Natural killer cell (primary cell): ENCODE data around the gene SMIM27. TPM values are rescaled to one million over a fixed set of nuclear protein-coding genes. Genes with fewer than 3 reads are reported as not detected.

ENCODE experiments used
- ATAC-seq, 3 donors: fragments of 150-1000 bp in 2 of 3; fragments of 200-7000 bp in 1 of 3; cut with Tn5 transposase; 1 replicate in 1 of 3; 2 replicates in 2 of 3; pipeline ENCODE4 v1.10.0; 2021; ENCODE audit warnings: mild to moderate bottlenecking in 2 of 3, moderate library complexity in 2 of 3
- DNase-seq, 2 donors: peaks; one replicate each; pipeline versions ENCODE4 v3.0.0 to v3.0.0-alpha.2; 2013 to 2021; ENCODE audit warnings: mixed read lengths in 1 of 2
- H3K27ac ChIP-seq: one replicate; pipeline ENCODE4 v1.5.1; 2013; ENCODE audit warnings: mild to moderate bottlenecking, low read length
- H3K27me3 ChIP-seq: one replicate; pipeline ENCODE4 v1.6.1; 2013; ENCODE audit warnings: low read length; ENCODE audit not compliant: control insufficient read depth, insufficient read depth
- H3K36me3 ChIP-seq: one replicate; pipeline ENCODE4 v1.6.1; 2013; ENCODE audit warnings: low read length; ENCODE audit not compliant: control insufficient read depth, insufficient read depth
- H3K4me1 ChIP-seq: one replicate; pipeline ENCODE4 v1.6.1; 2013; ENCODE audit warnings: low read length; ENCODE audit not compliant: control insufficient read depth, insufficient read depth
- H3K4me3 ChIP-seq: one replicate; pipeline ENCODE4 v1.5.1; 2013; ENCODE audit warnings: low read length
- H3K9me3 ChIP-seq: one replicate; pipeline ENCODE4 v1.6.1; 2013; ENCODE audit warnings: low read length; ENCODE audit not compliant: control insufficient read depth, insufficient read depth
- H3K27ac Mint-ChIP-seq, 2 donors: one replicate each; pipeline ENCODE4 v1.8.0; 2022; ENCODE audit warnings: mild to moderate bottlenecking in 2 of 2, mixed read lengths in 2 of 2, moderate library complexity in 1 of 2
- H3K27me3 Mint-ChIP-seq, 2 donors: one replicate each; pipeline ENCODE4 v1.8.0; 2022; ENCODE audit warnings: low read depth in 2 of 2, mixed read lengths in 2 of 2
- H3K36me3 Mint-ChIP-seq: one replicate; pipeline ENCODE4 v1.8.0; 2022; ENCODE audit warnings: mixed read lengths
- H3K4me1 Mint-ChIP-seq, 2 donors: one replicate each; pipeline ENCODE4 v1.8.0; 2022; ENCODE audit warnings: mixed read lengths in 2 of 2
- H3K4me3 Mint-ChIP-seq: one replicate; pipeline ENCODE4 v1.8.0; 2022; ENCODE audit warnings: mild to moderate bottlenecking, moderate library complexity, mixed read lengths
- H3K9me3 Mint-ChIP-seq, 2 donors: one replicate each; pipeline ENCODE4 v1.8.0; 2022; ENCODE audit warnings: mixed read lengths in 2 of 2
- WGBS: methylation state at CpG from one replicate; pipeline ENCODE4 v1.1.7; 2013; ENCODE audit warnings: missing lambda C conversion rate; ENCODE audit not compliant: insufficient coverage; 5-methylcytosine and 5-hydroxymethylcytosine counted together
- intact Hi-C: fragments of 100-400 bp; cut with micrococcal nuclease; formaldehyde crosslinking; loops from one replicate; pipeline ENCODE4 v1.14.2; 2022
- total RNA-seq, 4 donors: library from RNA; stranded (reverse); fragments of 120-200 nt in 1 of 4; gene quantifications; one replicate each; pipeline versions ENCODE4 v1.2.3 to v1.2.4, GENCODE V29; 2013 to 2022
- TF ChIP-seq, protein P1 (sequence below): fragments of 200-600 bp; IDR thresholded peaks from one replicate; pipeline ENCODE4 v1.8.0; 2022; ENCODE audit warnings: antibody characterized with exemption

Gene SMIM27
- total RNA-seq, 3 donors from 2014 or later (not counting 1 experiment from before 2014, with no cell fraction given): 17.7 to 22.8 (median 18.0) TPM

DNA sequence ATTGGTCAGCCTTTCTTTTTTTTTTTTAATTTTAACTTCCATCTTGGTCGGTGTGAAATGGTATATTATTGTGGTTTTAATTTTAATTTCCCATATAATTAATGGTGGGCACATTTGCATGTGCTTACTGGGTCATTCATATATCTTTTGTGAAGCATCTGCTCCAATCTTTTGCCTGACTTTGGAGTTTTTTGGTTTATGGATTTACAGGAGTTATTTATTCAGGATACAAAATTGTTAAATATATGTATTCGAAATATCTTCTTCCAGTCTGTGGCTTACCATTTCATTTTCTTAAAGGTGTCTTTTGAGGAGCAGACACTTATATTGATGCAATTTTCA lies 25.4 kb upstream of the SMIM27 start:
- Mint-ChIP-seq H3K4me3 (peak overlapping the region; percentile 93), H3K9me3 (no peaks in the 10 kb centered on the region), H3K27me3 (no peaks in the 10 kb centered on the region), H3K36me3 (no peaks in the 10 kb centered on the region), H3K27ac (peak overlapping the region; percentile 79 to 96), H3K4me1 (peaks cover 48 to 51% of the 10 kb centered on the region in 2 donors)
- Histone ChIP-seq H3K4me1 (peaks cover 12% of the 10 kb centered on the region), H3K4me3 (peak overlapping the region; percentile 92), H3K27ac (peak overlapping the region; percentile 87), H3K36me3 (no peaks in the 10 kb centered on the region), H3K9me3 (no peaks in the 10 kb centered on the region), H3K27me3 (no peaks in the 10 kb centered on the region)
- intact Hi-C loops: loop anchor here (1.0 kb wide), 3 partner anchors 24 to 147 kb away; no protein-coding TSS in a partner anchor
- TF ChIP-seq, protein P1, sequence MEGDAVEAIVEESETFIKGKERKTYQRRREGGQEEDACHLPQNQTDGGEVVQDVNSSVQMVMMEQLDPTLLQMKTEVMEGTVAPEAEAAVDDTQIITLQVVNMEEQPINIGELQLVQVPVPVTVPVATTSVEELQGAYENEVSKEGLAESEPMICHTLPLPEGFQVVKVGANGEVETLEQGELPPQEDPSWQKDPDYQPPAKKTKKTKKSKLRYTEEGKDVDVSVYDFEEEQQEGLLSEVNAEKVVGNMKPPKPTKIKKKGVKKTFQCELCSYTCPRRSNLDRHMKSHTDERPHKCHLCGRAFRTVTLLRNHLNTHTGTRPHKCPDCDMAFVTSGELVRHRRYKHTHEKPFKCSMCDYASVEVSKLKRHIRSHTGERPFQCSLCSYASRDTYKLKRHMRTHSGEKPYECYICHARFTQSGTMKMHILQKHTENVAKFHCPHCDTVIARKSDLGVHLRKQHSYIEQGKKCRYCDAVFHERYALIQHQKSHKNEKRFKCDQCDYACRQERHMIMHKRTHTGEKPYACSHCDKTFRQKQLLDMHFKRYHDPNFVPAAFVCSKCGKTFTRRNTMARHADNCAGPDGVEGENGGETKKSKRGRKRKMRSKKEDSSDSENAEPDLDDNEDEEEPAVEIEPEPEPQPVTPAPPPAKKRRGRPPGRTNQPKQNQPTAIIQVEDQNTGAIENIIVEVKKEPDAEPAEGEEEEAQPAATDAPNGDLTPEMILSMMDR: no peak
- DNase-seq: no peak
- ATAC-seq: no peak
- WGBS: no CpG with 5 or more reads among the region's 2 CpGs

DNA sequence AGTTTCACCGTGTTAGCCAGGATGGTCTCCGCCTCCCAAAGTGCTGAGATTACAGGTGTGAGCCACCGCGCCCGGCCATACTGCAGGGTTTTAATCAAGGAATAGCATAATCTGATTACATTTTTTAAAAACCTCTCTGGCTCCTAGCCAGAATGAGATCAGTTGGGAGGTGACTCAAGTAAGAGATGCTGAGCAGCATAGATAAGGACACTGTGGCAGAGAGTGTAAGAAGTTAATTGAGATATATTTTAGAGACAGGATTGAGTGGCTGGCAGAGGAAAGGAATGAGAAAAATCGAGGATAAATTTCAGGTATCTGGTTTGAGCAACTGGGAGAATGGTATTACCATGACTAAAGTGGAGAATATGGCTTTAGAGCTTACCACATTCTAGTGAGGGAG lies 18.8 kb upstream of the SMIM27 start:
- intact Hi-C loops: no loop called here
- no peaks in the 10 kb centered on the region for H3K4me1 ChIP-seq
- H3K27ac ChIP-seq: no peak overlapping the region
- no peaks in the 10 kb centered on the region for H3K4me1 Mint-ChIP-seq
- TF ChIP-seq, protein P1: no peak
- ATAC-seq (no peak), DNase-seq (no peak)
- WGBS: 98% methylated on average over 6 of the region's 6 CpGs
- H3K36me3 ChIP-seq: no peaks in the 10 kb centered on the region
- H3K9me3 Mint-ChIP-seq: no peaks in the 10 kb centered on the region
- H3K4me3 ChIP-seq: no peak overlapping the region
- no peak overlapping the region for H3K4me3 Mint-ChIP-seq
- no peaks in the 10 kb centered on the region for H3K27me3 ChIP-seq
- no peaks in the 10 kb centered on the region for H3K36me3 Mint-ChIP-seq
- H3K9me3 ChIP-seq: no peaks in the 10 kb centered on the region
- H3K27ac Mint-ChIP-seq: no peak overlapping the region
- H3K27me3 Mint-ChIP-seq: no peaks in the 10 kb centered on the region

DNA sequence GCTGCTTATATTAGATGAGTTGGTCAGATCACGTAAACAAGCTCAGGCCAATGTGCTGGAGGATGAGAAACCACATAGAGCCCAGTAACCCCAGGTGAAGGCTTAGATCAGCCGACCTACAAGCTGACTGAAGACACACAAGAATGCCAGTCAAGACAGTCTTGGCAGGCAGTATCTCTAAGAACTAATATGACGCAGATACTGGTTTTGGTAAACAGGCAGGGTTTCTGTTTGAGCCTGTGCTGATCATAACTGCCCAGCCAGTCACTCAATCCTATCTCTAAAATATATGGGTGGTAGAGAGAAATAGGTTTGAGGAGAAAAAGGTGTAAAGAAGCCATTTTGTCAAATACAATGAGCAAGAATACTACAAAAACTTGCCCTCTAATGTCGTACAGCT lies 18.3 kb upstream of the SMIM27 start:
- ATAC-seq: no peak
- Histone ChIP-seq H3K27ac (no peak overlapping the region), H3K27me3 (no peaks in the 10 kb centered on the region), H3K4me1 (no peaks in the 10 kb centered on the region), H3K4me3 (no peak overlapping the region), H3K36me3 (no peaks in the 10 kb centered on the region), H3K9me3 (no peaks in the 10 kb centered on the region)
- H3K4me3 Mint-ChIP-seq: no peak overlapping the region
- no peaks in the 10 kb centered on the region for H3K4me1 Mint-ChIP-seq
- no peaks in the 10 kb centered on the region for H3K9me3 Mint-ChIP-seq
- intact Hi-C loops: no loop called here
- H3K36me3 Mint-ChIP-seq: no peaks in the 10 kb centered on the region
- TF ChIP-seq, protein P1: no peak
- 97% methylated on average over 4 of the region's 4 CpGs for WGBS
- no peaks in the 10 kb centered on the region for H3K27me3 Mint-ChIP-seq
- no peak overlapping the region for H3K27ac Mint-ChIP-seq
- no peak for DNase-seq

DNA sequence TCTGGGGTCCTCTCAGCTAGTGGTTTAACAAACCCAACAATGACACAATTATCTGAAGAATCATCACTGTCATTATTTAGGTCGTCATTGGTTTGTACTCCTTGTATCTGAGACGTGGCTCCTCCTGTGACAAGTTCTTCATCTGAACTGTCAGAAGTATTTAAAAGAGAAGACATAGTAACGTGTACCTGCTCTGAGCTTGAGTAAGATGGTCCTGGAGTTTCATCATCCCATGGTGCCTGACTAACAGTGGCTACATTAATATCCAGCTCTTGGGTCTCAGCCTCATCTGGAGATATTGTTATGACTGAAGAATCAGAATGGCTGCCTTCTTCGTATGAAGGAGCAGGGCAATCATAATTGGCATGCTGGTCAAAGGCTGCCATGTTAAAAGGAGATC lies 9.1 kb upstream of the SMIM27 start:
- Histone ChIP-seq H3K4me1 (no peaks in the 10 kb centered on the region), H3K4me3 (no peak overlapping the region), H3K27ac (no peak overlapping the region), H3K27me3 (no peaks in the 10 kb centered on the region), H3K9me3 (no peaks in the 10 kb centered on the region), H3K36me3 (peaks cover 23% of the 10 kb centered on the region)
- DNase-seq (no peak), ATAC-seq (no peak)
- Mint-ChIP-seq H3K27ac (no peak overlapping the region), H3K4me1 (peaks cover 11 to 15% of the 10 kb centered on the region in 2 donors), H3K36me3 (peaks cover 14% of the 10 kb centered on the region), H3K9me3 (no peaks in the 10 kb centered on the region), H3K4me3 (no peak overlapping the region), H3K27me3 (no peaks in the 10 kb centered on the region)
- WGBS: 94% methylated on average over 4 of the region's 4 CpGs
- TF ChIP-seq, protein P1: no peak
- intact Hi-C loops: no loop called here
